SH-SY5Y (cell line): ENCODE data around the gene U2AF1L4.

Source experiments
- GATA2 ChIP-seq: IDR thresholded peaks from 2 replicates; pipeline ENCODE4 v1.6.1; 2011; ENCODE audit warnings: mild to moderate bottlenecking, low read depth, low read length
- GATA3 ChIP-seq: IDR thresholded peaks from 2 replicates; pipeline ENCODE4 v1.6.1; 2011; ENCODE audit warnings: low read depth, mild to moderate bottlenecking, low read length, moderate library complexity

DNA sequence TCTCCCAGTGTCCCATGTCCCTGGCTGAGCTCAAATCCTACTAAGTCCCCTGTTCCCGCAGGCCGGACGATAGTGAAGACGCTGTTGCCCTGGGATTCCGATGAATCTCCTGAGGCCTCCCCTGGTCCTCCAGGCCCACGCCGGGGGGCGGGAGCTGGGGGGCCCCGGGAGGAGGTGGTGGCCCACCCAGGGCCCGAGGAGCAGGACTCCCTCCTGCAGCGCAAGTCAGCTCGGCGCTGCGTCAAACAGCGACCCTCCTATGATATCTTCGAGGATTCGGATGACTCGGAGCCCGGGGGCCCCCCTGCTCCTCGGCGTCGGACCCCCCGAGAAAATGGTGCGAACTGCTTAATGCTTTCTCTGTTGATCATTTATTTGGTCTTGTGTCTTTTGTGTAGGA lies 21.5 kb downstream of the U2AF1L4 start:
- TF ChIP-seq GATA2 = no peak
- TF ChIP-seq GATA3 = no peak
